ENCODE data around the gene BRIP1. TPM values are rescaled to one million over a fixed set of nuclear protein-coding genes. Genes with fewer than 3 reads are reported as not detected.

BRIP1 gene
- total RNA-seq, 2 donors from 2014 or later: 24.2 to 25.5 TPM

GRCh38 chr17:61701978-61702377 is 161.3 kb downstream of the BRIP1 start:
- no peak for TF ChIP-seq CTCF (conservative IDR thresholded peaks at IDR 0.05)
- 89 to 100% methylated on average over 1 of the region's 1 CpG for WGBS, 2 experiments (ENCODE audit: insufficient coverage in 1 of 2, insufficient read length in 1 of 2)
- Histone ChIP-seq H3K9ac (ENCODE audit: extremely low read depth, low read length, poor library complexity, severe bottlenecking) (no peak overlapping the region), H3K4me3 (ENCODE audit: low read length) (no peak overlapping the region), H3K36me3 (ENCODE audit: control insufficient read depth, insufficient read depth, low read length) (no peaks in the 10 kb centered on the region), H3K27me3 (ENCODE audit: control insufficient read depth, insufficient read depth, low read length, poor library complexity, severe bottlenecking) (no peaks in the 10 kb centered on the region), H3K9me3 (ENCODE audit: control insufficient read depth, low read length) (peaks cover 60% of the 10 kb centered on the region), H3K27ac (ENCODE audit: low read depth, low read length) (no peak overlapping the region), H3K4me1 (ENCODE audit: control insufficient read depth, insufficient read depth, low read length) (no peaks in the 10 kb centered on the region)
- Mint-ChIP-seq H3K36me3 (ENCODE audit: low read depth) (peaks cover 51% of the 10 kb centered on the region), H3K27me3 (ENCODE audit: insufficient read depth) (no peaks in the 10 kb centered on the region), H3K27ac (no peak overlapping the region), H3K9me3 (peaks cover 73% of the 10 kb centered on the region), H3K4me3 (no peak overlapping the region), H3K4me1 (no peaks in the 10 kb centered on the region)
- DNase-seq: no peak

- 93 to 100% methylated on average over 1 of the region's 1 CpG for WGBS, 2 experiments (ENCODE audit: insufficient coverage in 1 of 2, insufficient read length in 1 of 2)
Observed at GRCh38 chr17:61701334-61701733, 162.0 kb downstream of the BRIP1 start.

GRCh38 chr17:61700252-61700651 is 163.1 kb downstream of the BRIP1 start:
- Histone ChIP-seq H3K36me3 (ENCODE audit: control insufficient read depth, insufficient read depth, low read length) (no peaks in the 10 kb centered on the region), H3K9me3 (ENCODE audit: control insufficient read depth, low read length) (peaks cover 60% of the 10 kb centered on the region), H3K9ac (ENCODE audit: extremely low read depth, low read length, poor library complexity, severe bottlenecking) (no peak overlapping the region), H3K4me3 (ENCODE audit: low read length) (no peak overlapping the region), H3K27me3 (ENCODE audit: control insufficient read depth, insufficient read depth, low read length, poor library complexity, severe bottlenecking) (no peaks in the 10 kb centered on the region), H3K4me1 (ENCODE audit: control insufficient read depth, insufficient read depth, low read length) (no peaks in the 10 kb centered on the region), H3K27ac (ENCODE audit: low read depth, low read length) (no peak overlapping the region)
- no peak overlapping the region for H3K4me3 Mint-ChIP-seq
- H3K9me3 Mint-ChIP-seq: peaks cover 80% of the 10 kb centered on the region
- H3K36me3 Mint-ChIP-seq (ENCODE audit: low read depth): peaks cover 49% of the 10 kb centered on the region
- H3K27me3 Mint-ChIP-seq (ENCODE audit: insufficient read depth): no peaks in the 10 kb centered on the region
- DNase-seq: no peak
- no peak overlapping the region for H3K27ac Mint-ChIP-seq
- WGBS, 2 experiments (ENCODE audit: insufficient coverage in 1 of 2, insufficient read length in 1 of 2): 91 to 94% methylated on average over 4 to 5 of the region's 5 CpGs
- TF ChIP-seq CTCF (conservative IDR thresholded peaks at IDR 0.05): no peak
- H3K4me1 Mint-ChIP-seq: no peaks in the 10 kb centered on the region

More at GRCh38 chr17:61701334-61701733, 162.0 kb downstream of the BRIP1 start:
- H3K4me1 Mint-ChIP-seq: no peaks in the 10 kb centered on the region
- no peak overlapping the region for H3K4me3 Mint-ChIP-seq
- Histone ChIP-seq H3K36me3 (ENCODE audit: control insufficient read depth, insufficient read depth, low read length) (no peaks in the 10 kb centered on the region), H3K9ac (ENCODE audit: extremely low read depth, low read length, poor library complexity, severe bottlenecking) (no peak overlapping the region), H3K9me3 (ENCODE audit: control insufficient read depth, low read length) (peaks cover 60% of the 10 kb centered on the region), H3K4me1 (ENCODE audit: control insufficient read depth, insufficient read depth, low read length) (no peaks in the 10 kb centered on the region), H3K27ac (ENCODE audit: low read depth, low read length) (no peak overlapping the region), H3K4me3 (ENCODE audit: low read length) (no peak overlapping the region), H3K27me3 (ENCODE audit: control insufficient read depth, insufficient read depth, low read length, poor library complexity, severe bottlenecking) (no peaks in the 10 kb centered on the region)
- H3K36me3 Mint-ChIP-seq (ENCODE audit: low read depth): peaks cover 46% of the 10 kb centered on the region
- TF ChIP-seq CTCF (conservative IDR thresholded peaks at IDR 0.05): no peak
- no peaks in the 10 kb centered on the region for H3K27me3 Mint-ChIP-seq (ENCODE audit: insufficient read depth)
- DNase-seq: no peak
- peaks cover 74% of the 10 kb centered on the region for H3K9me3 Mint-ChIP-seq
- no peak overlapping the region for H3K27ac Mint-ChIP-seq
